ENCODE measurements around the gene CGNL1. TPM values are rescaled to one million over a fixed set of nuclear protein-coding genes. Genes with fewer than 3 reads are reported as not detected.

Gene CGNL1
- total and polyA plus RNA-seq, 10 of the 15 experiments (the other 5 are each of a cell fraction or from before 2014, with no cell fraction given), result under 0.01 to 0.27 (median 0.04) TPM; not detected in 3

DNA sequence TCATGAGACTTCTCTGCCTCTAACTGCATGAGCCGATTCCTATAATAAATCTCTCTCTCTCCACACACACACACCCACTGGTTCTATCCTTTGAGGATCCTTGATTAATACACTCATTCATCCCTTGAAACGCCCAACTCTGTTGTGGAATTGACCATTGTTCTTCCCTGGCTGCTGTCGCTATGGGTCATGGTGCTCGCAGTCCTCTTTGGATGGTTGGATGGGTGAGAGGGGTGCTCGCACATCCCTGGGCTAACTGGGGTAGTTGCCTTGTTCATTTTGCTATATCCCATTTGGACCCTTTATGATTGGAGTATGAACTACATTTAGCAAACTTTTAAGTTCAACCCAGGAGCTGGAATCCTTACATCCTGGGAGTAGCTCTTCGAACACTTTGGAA lies 181.5 kb downstream of the CGNL1 start:
- H4K20me1 ChIP-seq (ENCODE audit: control insufficient read depth, insufficient read depth), result no peaks in the 10 kb centered on the region
- no peaks in the 10 kb centered on the region for H3K36me3 ChIP-seq (ENCODE audit: control insufficient read depth in 2 of 2, insufficient read depth in 2 of 2, low read length in 1 of 2)
- DNase-seq (ENCODE audit: low read depth, low spot score) (no peak), FAIRE-seq (no peak), ATAC-seq (no peak)
- no peaks in the 10 kb centered on the region for H3K79me2 ChIP-seq (ENCODE audit: control insufficient read depth, insufficient read depth, low read length)
- in situ Hi-C loops (cut with MboI) (no loop called here), intact Hi-C loops (cut with micrococcal nuclease; ENCODE audit: unreplicated experiment) (no loop called here)
- peaks cover 0 to 2% of the 10 kb centered on the region in 2 experiments; a peak in 1 of 4 replicates for H3K27me3 ChIP-seq (replicated peaks in 1 of 2; ENCODE audit: control insufficient read depth in 2 of 2, insufficient read depth in 2 of 2, low read length in 1 of 2)
- ChIA-PET SMC1A (ENCODE audit: uncharacterized antibody, unreplicated experiment) (interaction anchor here (0.9 kb wide), 1 partner anchor 67 kb away, joined by 3 read pairs; no protein-coding TSS in a partner anchor), RAD21 (ENCODE audit: unreplicated experiment) (no interaction called here), CTCF (interaction anchor here (1.3 kb wide), 2 partner anchors 10 to 513 kb away, joined by 3 to 7 read pairs; no protein-coding TSS in a partner anchor), POLR2A (no interaction called here)
- H2AFZ ChIP-seq (ENCODE audit: control insufficient read depth, low read depth, low read length), result no peak overlapping the region
- no peaks in the 10 kb centered on the region; the same call in 2 of the 3 replicates for H3K9me3 ChIP-seq (replicated peaks; ENCODE audit: control insufficient read depth, insufficient read depth, low read length)
- TF ChIP-seq TCF3 (IDR thresholded peaks at IDR 0.05; ENCODE audit: borderline replicate concordance, insufficient read depth, low read depth, low read length) (no peak), RB1 (IDR thresholded peaks at IDR 0.05; ENCODE audit: borderline replicate concordance) (no peak), RCOR1 (conservative IDR thresholded peaks at IDR 0.05; ENCODE audit: low read depth, low read length) (no peak), YBX1 (IDR thresholded peaks at IDR 0.05) (no peak), GABPA (IDR thresholded peaks at IDR 0.05; ENCODE audit: low read depth) (no peak), JUND (IDR thresholded peaks at IDR 0.05; ENCODE audit: low read depth, low read length) (no peak), BMI1 (IDR thresholded peaks at IDR 0.05; ENCODE audit: borderline replicate concordance) (no peak), YY1 (IDR thresholded peaks at IDR 0.05; ENCODE audit: low read depth, low read length) (no peak), TARDBP (IDR thresholded peaks at IDR 0.05; ENCODE audit: borderline replicate concordance) (no peak), TBL1XR1 (IDR thresholded peaks at IDR 0.05; ENCODE audit: low read depth, low read length) (no peak), PAX5 (IDR thresholded peaks at IDR 0.05; ENCODE audit: borderline replicate concordance, low read depth, low read length) (no peak), MXI1 (IDR thresholded peaks at IDR 0.05; ENCODE audit: low read depth, low read length) (no peak), JUNB (IDR thresholded peaks at IDR 0.05) (no peak), CBX3 (IDR thresholded peaks at IDR 0.05; ENCODE audit: borderline replicate concordance, low read depth) (no peak), NFYA (IDR thresholded peaks at IDR 0.05; ENCODE audit: borderline replicate concordance, low read depth, low read length) (no peak), ZSCAN29 (IDR thresholded peaks at IDR 0.05) (no peak)
- TF ChIP-seq, protein P1, sequence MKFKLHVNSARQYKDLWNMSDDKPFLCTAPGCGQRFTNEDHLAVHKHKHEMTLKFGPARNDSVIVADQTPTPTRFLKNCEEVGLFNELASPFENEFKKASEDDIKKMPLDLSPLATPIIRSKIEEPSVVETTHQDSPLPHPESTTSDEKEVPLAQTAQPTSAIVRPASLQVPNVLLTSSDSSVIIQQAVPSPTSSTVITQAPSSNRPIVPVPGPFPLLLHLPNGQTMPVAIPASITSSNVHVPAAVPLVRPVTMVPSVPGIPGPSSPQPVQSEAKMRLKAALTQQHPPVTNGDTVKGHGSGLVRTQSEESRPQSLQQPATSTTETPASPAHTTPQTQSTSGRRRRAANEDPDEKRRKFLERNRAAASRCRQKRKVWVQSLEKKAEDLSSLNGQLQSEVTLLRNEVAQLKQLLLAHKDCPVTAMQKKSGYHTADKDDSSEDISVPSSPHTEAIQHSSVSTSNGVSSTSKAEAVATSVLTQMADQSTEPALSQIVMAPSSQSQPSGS (IDR thresholded peaks at IDR 0.05; ENCODE audit: low read length), result no peak
- TF ChIP-seq, protein P2, sequence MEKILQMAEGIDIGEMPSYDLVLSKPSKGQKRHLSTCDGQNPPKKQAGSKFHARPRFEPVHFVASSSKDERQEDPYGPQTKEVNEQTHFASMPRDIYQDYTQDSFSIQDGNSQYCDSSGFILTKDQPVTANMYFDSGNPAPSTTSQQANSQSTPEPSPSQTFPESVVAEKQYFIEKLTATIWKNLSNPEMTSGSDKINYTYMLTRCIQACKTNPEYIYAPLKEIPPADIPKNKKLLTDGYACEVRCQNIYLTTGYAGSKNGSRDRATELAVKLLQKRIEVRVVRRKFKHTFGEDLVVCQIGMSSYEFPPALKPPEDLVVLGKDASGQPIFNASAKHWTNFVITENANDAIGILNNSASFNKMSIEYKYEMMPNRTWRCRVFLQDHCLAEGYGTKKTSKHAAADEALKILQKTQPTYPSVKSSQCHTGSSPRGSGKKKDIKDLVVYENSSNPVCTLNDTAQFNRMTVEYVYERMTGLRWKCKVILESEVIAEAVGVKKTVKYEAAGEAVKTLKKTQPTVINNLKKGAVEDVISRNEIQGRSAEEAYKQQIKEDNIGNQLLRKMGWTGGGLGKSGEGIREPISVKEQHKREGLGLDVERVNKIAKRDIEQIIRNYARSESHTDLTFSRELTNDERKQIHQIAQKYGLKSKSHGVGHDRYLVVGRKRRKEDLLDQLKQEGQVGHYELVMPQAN (conservative IDR thresholded peaks at IDR 0.05), result no peak
- TF ChIP-seq, protein P3, sequence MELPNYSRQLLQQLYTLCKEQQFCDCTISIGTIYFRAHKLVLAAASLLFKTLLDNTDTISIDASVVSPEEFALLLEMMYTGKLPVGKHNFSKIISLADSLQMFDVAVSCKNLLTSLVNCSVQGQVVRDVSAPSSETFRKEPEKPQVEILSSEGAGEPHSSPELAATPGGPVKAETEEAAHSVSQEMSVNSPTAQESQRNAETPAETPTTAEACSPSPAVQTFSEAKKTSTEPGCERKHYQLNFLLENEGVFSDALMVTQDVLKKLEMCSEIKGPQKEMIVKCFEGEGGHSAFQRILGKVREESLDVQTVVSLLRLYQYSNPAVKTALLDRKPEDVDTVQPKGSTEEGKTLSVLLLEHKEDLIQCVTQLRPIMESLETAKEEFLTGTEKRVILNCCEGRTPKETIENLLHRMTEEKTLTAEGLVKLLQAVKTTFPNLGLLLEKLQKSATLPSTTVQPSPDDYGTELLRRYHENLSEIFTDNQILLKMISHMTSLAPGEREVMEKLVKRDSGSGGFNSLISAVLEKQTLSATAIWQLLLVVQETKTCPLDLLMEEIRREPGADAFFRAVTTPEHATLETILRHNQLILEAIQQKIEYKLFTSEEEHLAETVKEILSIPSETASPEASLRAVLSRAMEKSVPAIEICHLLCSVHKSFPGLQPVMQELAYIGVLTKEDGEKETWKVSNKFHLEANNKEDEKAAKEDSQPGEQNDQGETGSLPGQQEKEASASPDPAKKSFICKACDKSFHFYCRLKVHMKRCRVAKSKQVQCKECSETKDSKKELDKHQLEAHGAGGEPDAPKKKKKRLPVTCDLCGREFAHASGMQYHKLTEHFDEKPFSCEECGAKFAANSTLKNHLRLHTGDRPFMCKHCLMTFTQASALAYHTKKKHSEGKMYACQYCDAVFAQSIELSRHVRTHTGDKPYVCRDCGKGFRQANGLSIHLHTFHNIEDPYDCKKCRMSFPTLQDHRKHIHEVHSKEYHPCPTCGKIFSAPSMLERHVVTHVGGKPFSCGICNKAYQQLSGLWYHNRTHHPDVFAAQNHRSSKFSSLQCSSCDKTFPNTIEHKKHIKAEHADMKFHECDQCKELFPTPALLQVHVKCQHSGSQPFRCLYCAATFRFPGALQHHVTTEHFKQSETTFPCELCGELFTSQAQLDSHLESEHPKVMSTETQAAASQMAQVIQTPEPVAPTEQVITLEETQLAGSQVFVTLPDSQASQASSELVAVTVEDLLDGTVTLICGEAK (IDR thresholded peaks at IDR 0.05; ENCODE audit: borderline replicate concordance), result no peak
- no peak overlapping the region for H3K27ac ChIP-seq (ENCODE audit: control insufficient read depth, insufficient read depth)
- H3K4me1 ChIP-seq (ENCODE audit: control insufficient read depth, insufficient read depth, low read length), result peaks cover 3% of the 10 kb centered on the region; the same call in 1 of the 2 replicates
- 57% methylated on average over 6 of the region's 6 CpGs for WGBS (ENCODE audit: insufficient coverage, insufficient replicate concordance, low lambda C conversion rate, missing lambda C conversion rate)
- no peak overlapping the region for H3K4me2 ChIP-seq (ENCODE audit: control insufficient read depth, insufficient read depth)
- BruUV-seq (replicated peaks), result no TSS peak
- H3K9ac ChIP-seq (ENCODE audit: control insufficient read depth, insufficient read depth, low read length), result no peak overlapping the region
- no peak overlapping the region for H3K4me3 ChIP-seq

Measured in GM12878 (cell line).